T-helper 2 cell treated with Interferon-gamma antibody and Interleukin-4, amounts not matched to agents 100 ng/mL and 5 ng/mL, for 36 hours (primary cell): ENCODE data around the gene NDEL1. TPM values are rescaled to one million over a fixed set of nuclear protein-coding genes. Genes with fewer than 3 reads are reported as not detected.

ENCODE experiments used
- intact Hi-C: fragments of 100-400 bp; cut with micrococcal nuclease; formaldehyde crosslinking; loops from one replicate; pipeline ENCODE4 v1.15.1; 2023
- total RNA-seq: library from RNA; stranded (reverse); gene quantifications from 2 replicates; pipeline ENCODE4 v1.2.3, GENCODE V29; 2022

The NDEL1 gene
- total RNA-seq, 1 donor from 2014 or later, result 63.7 TPM

DNA sequence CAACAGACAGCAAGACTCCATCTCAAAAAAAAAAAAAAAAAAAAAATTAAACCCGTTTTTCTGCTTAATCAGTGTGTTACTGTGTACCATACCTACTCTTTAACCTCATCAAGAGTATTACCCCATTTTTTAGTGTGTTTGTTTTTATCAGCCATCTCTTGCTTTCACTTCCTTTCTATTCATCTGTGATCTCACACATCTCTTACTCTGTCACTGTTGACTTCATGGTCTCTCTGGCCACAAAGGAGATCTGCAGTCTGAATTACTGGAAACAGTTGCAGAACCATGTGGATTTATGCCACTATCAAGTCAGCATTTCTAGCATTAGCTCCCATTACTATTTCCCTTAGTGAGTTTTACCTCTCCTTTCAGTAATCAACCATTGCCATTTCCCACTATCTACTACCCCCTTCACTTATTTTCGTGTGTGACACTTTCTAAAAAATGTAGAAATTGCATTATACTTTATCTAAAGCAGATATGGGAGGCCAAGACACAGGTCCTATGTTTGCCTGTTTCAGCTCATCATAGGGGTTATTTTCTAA, 20.1 kb downstream of the NDEL1 start:
- intact Hi-C loops, result no loop called here

DNA sequence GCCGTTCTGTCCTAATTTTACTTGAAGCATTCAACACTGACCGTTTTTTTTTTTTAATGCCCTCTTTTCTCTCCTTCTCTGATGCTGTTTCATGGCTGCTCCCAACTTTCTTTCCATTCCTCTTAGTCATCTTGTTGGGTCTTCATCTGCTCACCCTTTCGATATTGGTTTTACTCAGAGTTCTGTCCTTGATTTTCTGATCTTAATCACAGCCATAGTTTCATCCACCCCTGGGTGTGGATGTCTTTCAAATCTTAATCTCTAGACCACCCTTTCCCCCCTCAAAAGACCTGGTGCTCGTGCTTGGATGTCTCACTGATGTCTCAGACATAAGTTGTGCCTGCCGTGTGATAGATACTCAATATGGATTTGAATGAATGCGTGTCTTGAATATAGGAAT, 22.4 kb downstream of the NDEL1 start:
- intact Hi-C loops, result no loop called here

DNA sequence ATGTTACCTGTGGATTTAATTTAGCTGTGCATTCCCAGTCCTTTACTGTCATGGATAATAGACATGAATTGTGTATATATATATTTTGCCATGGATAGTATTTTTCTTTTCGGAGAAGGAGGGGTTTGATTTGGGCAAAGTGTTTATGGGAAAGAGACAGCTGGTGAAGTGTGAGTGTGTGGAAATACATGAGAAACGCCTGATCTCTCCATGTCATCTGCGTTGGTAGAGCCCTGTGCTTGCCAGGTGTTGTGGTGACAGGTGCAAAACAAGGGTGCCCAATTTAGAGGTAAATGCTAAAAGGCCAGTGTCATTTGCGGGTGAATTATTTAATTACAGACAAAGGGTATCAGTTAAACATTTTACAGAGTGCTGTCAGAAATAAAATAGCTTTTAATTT, 23.4 kb downstream of the NDEL1 start:
- intact Hi-C loops, result no loop called here

DNA sequence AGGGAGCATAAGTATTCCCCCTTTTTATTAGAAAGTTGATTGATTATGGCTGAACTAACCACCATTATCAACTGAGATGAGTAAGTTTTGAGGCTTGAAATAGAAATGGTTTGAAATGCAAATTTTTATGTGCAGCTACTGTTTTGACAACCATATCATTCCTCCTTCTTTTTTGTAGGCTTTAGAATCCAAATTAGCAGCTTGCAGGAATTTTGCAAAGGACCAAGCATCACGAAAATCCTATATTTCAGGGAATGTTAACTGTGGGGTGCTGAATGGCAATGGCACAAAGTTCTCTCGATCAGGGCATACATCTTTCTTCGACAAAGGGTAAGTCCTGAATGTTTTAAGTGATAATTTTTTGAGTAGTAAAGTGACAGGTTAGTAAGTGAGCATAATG, 24.1 kb downstream of the NDEL1 start:
- intact Hi-C loops, result no loop called here

DNA sequence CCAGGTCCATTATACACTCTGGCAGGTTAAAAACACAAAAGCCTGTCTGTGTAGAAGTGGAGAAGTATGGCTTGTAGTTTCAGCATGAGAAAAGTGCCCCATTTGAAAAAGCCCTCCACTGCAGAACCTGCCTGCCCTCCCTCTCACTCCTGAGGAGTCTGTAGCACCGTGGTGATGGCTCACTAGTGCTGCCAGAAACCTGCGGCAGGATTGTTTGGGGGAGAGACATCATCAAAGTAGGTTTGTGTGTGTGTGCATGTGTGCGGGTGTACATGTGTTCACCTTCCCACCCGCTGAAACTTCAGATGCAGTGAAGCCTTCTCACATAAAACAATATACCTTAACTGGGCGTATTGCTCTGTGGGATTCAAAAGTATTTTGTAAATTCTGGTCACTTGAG, 26.9 kb downstream of the NDEL1 start:
- intact Hi-C loops, result no loop called here

DNA sequence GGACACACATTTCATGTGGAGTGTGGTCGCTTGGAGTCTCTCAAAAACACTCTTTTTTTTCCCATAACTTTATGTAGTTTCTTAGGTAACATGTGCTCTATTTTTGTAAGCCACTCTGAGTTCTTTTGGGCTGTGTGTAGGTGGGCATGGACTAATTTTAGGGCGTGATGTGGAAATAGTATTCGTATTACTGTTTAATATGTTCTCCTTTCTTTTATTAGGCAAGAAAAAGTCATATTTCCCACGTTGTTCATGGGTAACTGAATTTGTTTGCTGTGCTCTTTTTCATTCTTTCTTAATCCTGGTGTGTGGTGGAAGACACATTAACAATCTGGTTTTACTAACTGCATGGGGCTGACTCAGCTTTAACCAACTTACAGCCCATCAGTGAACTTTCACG, 27.4 kb downstream of the NDEL1 start:
- intact Hi-C loops, result no loop called here

DNA sequence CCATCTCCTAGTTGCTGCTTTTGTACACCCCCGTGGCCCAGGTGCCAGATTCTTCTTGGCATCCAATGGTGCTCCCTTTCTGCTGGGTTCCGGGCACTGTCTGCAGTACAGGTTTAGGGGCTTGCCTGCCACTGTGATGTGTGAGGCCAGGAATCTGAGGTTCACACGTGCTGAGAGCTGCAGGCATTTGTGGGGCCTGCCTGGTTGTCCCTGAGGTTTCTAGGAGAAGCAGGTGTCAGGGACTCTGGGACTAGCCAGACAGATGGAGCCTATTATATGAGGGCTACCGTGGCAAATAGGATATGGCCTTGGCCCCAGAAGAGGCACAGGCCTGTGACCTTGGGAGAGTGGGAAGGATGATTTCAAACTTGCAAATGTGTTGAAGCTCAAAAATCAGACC, 29.3 kb downstream of the NDEL1 start:
- intact Hi-C loops, result no loop called here

DNA sequence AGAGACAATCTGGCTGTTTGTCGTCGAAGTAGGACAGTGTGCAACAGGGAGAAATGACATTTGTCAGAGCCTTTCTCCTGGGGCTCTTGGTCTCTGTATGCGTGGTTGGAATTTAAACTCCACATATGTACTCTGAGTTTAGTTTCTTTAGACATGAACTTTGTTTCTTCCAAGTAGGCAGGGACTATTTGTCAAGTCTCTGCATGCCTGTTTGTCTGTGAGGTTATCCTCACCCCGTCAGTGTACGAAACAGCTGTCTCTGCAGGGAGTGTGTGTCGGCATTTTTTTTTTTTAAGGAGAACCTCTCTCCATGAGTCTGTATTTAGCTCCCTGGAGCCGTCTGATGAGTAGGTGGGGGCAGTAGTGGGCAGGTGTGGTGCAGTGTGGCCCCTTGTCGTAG, 29.7 kb downstream of the NDEL1 start:
- intact Hi-C loops, result no loop called here

DNA sequence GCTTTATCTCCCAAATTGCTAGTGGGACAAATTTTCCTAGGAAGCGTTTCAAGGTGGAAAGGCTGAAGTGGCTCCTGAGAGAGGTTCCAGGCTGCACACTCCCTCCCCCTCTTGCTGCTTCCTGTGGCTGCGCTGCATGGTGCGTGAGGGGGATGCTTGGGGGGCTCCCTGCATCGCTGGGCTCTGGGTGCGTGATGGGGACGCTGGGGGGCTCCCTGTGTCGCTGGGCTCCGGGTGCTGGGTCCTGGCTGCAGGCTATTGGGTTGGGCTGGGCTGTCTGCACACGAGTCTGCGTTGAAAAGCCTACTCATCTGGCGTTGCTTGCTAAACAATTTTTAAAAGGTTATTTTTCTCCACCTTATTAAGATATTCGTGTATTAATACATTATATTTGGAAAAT, 30.1 kb downstream of the NDEL1 start:
- intact Hi-C loops, result no loop called here

DNA sequence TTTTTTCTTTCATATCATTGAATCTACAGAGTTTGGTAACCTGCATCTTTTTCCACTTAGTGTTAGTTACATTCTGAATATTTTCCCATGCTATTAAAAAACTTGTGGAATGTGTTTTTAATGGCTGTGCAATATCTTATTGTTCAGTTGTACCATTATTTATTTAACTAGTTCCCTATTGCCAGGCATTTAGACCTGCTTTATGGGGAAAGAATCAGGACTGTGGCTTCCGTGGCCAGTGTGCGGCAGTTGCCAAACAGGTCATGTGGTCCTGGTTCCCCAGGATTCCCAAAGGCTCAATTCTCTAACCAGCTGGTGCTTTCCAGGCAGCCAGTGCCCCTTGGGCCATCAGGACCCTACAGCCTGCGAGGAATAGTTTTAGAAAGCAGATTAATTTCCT, 30.8 kb downstream of the NDEL1 start:
- intact Hi-C loops, result no loop called here

DNA sequence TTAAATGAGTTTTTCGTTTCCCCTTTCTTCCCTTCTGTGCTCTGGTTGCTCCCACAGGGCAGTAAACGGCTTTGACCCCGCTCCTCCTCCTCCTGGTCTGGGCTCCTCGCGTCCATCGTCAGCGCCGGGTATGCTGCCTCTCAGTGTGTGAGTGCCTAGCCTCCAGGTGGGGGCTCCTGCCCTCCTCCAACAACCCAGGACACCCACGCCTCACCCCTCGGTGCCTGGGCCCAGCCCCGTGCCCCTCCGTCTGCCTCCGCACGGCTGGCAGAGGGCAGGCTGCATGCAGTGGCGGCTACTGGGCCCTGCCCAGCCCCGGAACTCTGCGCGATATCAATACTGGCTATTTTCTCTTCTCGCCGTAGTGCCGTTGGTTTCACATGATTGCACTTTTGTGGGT, 31.2 kb downstream of the NDEL1 start:
- intact Hi-C loops, result no loop called here

DNA sequence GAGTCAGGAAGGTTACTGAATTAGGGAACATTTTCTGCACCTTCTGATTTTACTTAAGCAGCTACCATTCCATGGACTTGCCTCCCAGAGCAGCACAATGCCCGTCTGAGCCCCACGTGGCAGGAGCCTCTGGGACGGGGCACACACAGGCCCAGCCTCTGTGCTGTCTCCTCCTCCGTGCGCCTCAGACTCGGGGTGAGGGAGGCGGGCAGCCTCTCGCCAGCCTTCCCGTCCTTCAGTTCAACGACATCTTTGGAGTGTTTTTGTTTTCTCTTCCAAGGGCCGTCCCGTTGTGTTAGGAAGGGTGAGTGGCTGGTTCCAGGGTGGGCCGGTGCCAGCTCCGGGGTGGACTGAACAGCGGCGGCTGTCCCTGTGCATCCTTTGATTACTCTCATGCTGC, 31.8 kb downstream of the NDEL1 start:
- intact Hi-C loops, result no loop called here

DNA sequence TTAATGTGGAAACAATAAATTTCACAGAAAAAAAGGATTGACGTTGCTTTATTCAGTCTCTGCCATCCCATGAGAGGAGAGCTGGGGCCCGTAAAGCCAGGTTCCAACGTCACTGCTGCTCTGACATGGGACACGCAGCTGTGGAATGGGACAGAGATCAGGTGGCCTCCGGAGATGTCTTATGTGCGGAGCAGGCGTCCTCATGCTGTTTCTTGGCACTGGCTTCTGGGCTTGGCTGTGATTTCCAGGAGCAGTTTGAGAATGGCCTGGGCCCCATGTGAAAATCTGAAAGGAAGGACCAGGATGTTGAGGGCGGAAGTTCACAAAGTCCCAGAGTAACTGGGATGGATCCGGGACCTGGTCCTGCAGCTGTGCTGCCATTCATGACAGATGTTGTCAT, 32.4 kb downstream of the NDEL1 start:
- intact Hi-C loops, result no loop called here

DNA sequence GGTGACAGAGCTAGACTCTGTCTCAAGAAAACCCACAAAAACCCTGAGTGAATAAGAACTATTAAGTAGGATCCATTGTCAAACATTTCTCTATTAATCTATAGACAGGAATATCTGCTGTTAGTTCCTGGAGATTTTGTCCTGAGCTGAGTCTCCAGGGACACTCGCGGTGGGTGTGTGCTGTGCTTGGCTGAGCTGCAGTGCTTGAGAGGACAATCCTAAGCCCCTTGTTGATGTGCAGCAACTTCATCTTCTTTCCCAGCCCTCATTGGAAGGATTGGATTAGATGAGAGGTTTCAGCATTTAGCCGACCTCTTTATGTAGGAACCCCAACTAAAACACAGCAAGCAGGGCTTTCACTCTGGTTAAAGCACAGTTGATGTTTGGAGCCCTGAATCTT, 33.3 kb downstream of the NDEL1 start:
- intact Hi-C loops, result no loop called here

DNA sequence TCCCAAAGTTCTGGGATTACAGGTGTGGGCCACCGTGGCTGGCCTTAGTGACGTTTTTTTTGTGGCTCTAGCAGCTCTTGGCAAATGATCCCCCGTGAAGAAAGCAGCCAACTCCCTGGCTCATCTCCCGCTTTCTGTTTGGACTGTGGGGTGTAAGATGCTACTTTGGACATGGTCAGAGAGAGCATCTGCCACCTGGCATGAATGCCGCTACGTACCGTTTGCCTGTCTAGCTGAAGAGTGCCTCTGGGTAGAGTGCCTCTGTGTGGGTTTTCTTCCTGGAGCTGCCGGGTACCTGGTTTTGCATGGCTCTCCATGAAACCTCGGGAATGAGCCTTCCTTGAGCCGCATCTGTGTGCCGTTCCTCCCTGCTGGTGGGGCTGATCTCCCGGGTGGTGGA, 34.3 kb downstream of the NDEL1 start:
- intact Hi-C loops, result no loop called here

DNA sequence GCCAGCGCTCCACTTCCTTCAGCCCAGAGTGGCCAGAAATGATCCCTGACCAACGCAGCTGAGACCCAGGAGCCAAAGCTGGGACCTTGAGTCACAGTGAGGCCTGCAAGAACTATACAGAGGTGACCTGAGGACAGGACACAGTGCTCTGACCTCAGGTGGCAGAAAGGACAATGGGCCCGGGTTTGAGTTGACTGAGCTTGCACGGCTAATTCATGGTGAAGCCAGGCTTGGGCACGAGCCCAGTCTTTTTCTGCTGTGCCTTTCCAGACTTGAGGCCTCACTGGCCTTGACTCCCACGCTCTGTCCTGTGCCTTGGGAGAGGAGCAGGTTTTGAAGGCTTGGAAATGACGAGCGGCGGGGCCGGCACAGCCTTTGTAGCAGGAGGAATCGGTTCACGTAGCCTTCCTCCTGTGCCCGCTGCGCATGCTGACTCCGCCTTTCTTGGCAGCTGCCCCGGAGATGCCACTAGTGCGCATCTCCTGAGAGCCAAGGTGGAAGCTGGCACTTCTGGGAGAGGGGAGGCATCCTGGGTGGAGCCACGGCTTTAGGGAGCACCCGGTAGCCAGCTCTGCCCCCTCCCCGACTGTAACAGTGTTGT, 34.9 kb downstream of the NDEL1 start:
- intact Hi-C loops, result no loop called here

DNA sequence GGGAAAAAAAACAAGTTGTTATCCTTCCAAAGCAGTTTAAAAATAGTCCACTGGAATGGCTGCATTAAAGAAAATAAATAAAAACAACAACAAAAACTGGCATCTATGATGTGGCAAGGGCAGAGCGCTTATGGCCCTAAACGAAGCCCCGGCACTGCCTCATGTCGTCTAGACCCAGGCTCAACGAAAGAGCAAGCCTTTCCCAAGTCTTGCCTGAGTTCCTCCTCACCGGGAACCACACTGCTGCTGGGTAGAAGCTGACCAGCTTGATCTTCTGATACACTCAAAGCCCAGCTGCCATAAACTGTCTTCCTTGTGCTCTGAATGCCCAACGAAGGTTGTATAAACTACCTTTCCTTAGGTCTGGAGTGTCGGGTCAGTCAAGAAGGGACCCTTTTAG, 37.0 kb downstream of the NDEL1 start:
- intact Hi-C loops, result no loop called here

DNA sequence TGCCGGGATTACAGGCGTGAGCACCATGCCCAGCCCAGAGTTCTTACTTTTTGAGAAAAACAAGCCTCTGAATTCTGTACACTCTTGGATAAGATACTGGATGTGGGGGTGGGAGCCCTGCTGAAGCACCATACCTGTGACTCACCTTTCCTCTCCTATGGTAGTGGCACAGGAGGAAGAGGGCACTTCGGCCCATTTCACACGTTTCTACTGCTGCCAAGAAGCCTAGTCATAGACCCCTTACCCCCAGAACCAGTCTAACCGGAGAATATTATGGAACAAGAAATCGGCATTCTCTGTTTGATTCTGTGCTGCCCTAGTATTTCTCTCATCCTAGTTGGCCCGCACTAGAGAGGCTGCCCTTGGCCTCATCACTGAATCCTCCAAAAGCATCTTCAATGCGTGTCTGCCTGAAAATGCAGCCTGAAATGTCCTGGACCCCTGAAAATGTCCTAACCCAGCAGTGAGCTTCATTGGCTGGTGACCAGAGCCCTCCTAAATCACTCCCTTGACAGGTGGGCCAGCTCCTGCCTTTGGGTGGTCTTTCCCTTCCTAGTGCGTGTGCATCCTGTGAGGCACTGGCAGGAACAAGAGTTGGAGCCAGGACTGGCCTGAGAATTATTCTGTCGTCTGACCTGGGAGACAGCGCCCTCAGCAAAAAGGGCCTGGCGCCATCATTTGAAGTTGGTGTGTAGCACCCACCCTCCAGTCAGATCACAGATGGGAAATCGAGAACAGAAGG, 37.9 kb downstream of the NDEL1 start:
- intact Hi-C loops, result no loop called here

DNA sequence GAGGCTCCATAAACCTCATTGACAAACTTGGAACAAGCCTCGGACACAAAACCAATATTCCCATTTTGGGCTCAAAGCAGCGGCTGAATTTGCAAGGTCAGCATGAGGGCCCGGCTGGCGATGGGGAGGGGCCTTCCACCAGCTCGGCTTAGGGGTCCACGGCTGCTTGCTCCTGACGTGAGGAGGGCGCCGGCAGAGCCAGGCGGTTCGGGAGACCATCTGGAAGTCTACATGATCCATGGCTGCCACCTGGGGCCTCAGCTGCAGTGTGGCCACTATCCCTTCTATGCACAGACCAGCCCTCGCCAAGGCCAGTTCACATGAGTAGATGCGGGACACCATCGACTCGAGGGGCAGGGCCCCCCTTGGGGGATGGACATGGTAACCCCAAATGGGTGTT, 39.1 kb downstream of the NDEL1 start:
- intact Hi-C loops, result no loop called here

DNA sequence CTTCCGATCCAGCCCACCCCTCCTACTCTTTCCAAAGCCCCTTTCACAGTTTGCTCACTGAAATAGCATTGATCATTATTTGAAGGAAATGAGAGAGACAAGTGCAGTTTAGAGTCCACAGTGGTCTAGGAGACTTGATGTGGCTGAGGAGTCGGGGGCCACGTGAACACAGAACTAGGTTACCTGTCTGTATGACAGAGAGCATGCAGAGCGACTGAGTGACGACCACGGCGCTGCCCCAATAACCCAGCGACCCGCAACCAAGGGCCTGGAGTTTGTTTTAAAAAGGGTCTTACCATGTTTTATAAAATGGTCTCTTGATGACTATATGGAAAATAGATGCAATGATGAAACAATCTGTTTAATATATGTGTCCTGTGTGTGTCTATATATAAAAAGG, 39.5 kb downstream of the NDEL1 start:
- intact Hi-C loops, result no loop called here

DNA sequence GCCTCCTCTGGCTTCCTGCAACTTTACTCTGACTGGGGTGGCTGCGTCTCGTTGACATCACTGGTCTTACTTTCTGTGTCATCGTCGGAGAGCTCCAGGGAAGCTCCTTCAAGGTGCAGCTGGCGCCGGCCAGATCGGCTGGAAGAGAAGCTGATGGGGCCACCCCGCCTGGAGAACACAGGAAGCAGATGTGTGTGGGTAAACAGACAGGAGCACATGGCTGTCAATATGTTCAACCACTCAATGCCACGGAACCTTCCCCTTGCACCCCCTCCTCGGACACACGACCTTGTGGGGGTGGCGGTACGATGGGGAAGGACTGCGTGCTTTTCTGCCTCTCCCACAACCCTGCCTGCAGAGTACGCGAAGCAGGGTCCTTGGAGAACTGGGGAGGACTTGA, 40.1 kb downstream of the NDEL1 start:
- intact Hi-C loops, result no loop called here

DNA sequence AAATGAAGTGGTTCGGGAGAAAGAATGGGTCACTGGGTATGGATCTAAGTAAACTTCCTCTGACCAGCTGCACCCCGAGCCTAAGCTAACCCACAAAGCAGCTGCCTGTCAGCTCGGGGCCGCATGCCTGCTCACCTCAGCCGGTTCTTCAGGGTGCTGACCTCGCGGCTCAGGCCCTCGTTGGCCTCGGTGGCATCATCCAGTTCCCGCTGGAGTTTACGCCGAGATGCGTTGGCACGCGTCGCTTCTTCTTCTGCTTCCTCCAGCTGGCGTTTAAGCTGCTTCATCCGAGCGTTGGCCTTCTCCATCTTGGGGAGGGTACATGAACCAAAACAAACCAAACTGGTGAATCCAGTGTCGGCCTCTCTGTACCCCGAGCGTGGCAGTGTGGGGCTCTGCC, 41.1 kb downstream of the NDEL1 start:
- intact Hi-C loops, result no loop called here

DNA sequence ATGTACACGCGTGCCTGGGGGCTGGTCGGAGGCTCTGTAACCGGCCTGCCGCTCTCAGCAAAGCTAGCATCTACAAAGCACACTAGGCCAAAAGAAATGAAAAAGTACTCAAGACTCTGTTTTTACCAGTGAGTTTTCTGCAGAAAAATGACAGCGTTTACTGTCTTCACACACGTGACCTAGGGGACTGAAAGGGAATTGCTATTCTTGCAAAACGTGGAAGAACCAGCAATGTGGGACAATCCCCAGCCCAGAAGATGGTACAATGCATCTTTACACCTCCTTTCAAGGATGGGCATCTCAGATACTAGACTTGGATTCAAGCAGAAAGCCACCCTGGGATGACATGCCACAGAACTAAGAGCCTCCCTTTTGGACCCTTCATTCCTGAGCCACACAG, 41.5 kb downstream of the NDEL1 start:
- intact Hi-C loops, result no loop called here
